Activated T-helper 1 cell treated with anti-CD3 and anti-CD28 coated beads, Interleukin-2, amount 50 U/mL, for 16 hours (primary cell): Measurements from ENCODE around the gene TNIP1.

Experiments used
- DNase-seq, 2 donors: peaks; one replicate each; pipeline ENCODE4 v3.0.0-alpha.2; 2020; ENCODE audit warnings: low read depth in 1 of 2, low spot score in 1 of 2

Gene TNIP1

DNA sequence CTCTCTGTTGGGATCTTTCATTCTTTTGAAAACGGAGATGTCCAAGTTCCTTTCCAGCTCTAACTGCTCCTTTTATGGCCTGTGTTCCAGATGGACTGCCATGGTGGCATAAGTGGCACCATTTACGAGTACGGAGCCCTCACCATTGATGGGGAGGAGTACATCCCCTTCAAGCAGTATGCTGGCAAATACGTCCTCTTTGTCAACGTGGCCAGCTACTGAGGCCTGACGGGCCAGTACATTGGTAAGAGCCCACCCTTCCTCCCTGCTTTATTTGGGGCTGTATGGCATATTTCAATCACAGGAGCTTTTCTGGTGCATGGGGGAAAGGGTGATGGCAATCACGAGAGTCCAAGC, 55.6 kb downstream of the TNIP1 start:
- no peak for DNase-seq

- DNase-seq = no peak
Measured at GRCh38 chr5:151024440-151025249, 56.2 kb downstream of the TNIP1 start.

DNA sequence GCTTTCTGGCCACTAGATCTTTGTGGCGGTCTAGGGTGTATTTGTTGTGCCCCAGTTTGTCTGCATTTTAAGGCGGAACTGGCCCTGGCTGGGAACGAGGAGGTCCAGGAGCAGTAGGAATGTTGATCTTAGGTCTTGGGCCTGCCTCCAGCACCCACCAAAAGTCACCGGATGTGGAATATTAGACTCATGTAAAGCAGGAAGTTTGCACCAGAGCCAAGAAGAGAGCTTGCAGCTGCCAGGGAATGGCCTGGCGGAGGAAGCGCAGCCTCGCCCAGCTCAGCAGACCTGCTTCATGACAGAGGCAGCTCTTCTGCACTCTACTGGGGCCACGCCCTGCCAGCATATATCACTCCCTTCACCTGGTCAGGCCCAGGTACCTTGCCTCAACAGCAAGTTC, 57.2 kb downstream of the TNIP1 start:
- no peak for DNase-seq

GRCh38 chr5:151023047-151023615, 57.7 kb downstream of the TNIP1 start:
- no peak for DNase-seq

GRCh38 chr5:151022511-151023018, 58.3 kb downstream of the TNIP1 start:
- no peak for DNase-seq

GRCh38 chr5:151021746-151022145, 59.1 kb downstream of the TNIP1 start:
- no peak for DNase-seq

GRCh38 chr5:151020304-151021110, 60.3 kb downstream of the TNIP1 start, which contains the start of gene GPX3:
GPX3 (plus strand) TSS chr5:151020591; CDS start chr5:151020655, 64 bp downstream.
- DNase-seq = no peak

DNA sequence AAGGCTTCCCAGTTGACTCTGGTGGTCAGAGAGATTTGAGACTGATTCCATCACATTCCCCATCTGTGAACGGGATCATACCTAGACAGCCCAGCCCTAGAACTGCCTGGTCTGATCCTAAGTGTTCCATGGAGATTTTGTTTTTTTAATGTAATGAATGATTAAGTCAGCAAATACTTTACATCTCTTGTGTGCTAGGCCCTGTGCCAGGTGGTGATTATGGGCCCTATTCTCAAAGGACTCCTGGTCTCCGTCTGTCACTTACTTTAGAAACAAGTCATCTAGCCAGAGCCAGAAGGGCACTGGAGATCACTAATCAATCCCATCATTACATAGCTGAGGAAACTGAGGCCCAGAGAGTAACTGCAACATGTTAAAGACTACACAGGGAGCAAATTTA, 61.5 kb downstream of the TNIP1 start:
- DNase-seq = no peak

- no peak for DNase-seq
Measured at GRCh38 chr5:151018846-151019245, 62.0 kb downstream of the TNIP1 start.

DNA sequence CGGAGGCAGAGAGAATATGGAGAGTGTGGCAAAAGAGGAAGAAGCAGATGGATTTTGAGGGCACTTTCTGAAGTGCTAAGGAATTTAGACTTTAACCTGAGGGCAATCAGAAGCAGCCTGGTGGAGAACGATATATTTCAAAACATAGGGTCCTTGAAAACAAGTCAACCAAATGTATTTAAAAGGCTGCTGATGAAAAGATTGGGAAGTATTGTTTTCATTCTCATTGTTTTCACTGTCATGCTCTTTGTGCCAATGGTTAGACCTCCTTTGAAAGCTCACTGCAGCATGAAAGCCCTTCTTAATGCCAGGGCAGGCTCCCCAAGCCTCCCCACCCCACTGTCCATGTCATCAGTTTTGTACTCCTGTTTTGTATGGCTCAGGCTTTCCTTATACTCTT, 62.9 kb downstream of the TNIP1 start:
- DNase-seq = no peak

DNA sequence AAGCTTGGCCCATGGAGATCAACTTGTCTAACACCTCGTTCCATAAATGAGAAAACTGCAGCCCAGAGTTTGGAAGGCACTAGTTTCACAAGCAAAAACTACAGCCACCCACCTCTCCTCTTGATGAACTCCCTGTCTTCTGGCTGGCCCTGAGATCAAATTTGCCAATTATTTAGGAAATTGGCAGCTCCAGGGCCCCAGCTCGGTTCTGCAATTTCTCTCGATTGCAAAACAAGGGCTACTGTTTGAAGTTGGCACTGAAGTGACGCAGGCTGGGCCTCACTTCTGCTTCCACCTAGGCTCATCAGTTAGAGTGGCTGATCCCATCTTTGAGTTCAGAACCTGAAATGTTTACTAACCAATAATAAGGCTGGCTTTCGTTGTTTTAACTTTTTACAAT, 64.1 kb downstream of the TNIP1 start:
- no peak for DNase-seq

- no peak for DNase-seq
Measured at GRCh38 chr5:151015974-151016587, 64.8 kb downstream of the TNIP1 start.

DNA sequence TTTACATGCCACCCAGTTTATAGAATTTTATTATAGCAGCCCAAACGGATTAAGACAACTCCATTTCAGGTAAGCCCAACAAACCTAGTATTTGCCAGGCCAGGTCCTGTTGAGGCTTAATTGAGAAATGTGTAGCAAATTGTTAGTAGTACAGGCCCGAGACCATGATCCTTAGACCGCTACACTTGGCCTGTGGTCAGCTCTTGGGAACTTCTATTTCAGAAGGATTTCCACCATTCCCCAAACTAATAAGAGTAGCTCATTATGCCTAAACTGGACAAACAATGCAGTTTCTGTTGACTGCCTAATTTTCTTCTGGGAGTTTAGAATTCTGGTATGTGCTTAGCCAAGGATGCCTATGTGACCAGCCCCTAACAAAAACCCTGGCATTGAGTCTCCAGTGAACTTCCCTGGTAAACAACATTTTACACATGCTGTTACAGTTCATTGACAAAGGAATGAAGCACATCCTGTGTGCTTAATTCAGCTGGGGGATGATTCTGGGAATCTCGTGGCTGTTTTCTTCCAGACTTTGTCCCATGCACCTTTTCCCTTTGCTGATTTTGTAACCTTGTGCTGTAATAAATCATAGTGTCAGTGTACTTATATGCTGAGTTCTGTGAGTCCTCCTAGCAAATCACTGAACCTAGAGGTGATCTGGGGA, 66.0 kb downstream of the TNIP1 start:
- DNase-seq = no peak

- DNase-seq = no peak
Measured at GRCh38 chr5:151012862-151013261, 68.0 kb downstream of the TNIP1 start.

GRCh38 chr5:151008906-151009305, 71.9 kb downstream of the TNIP1 start:
- DNase-seq = no peak

DNA sequence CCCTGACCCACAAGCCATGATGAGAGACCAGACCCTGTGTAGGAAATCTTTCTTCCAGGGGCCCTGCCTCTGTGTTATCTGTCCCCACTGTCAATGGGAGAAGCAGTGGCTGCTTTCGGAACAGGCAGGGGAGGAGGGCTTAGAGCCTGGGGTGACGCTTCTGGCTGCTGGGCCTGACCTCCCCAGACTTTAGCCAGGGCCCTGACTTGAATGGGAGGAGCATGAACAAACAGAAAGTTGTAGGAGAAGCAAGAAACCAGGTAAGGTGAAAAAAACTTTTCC, 72.7 kb downstream of the TNIP1 start:
- DNase-seq = no peak

GRCh38 chr5:151007430-151008209, 73.2 kb downstream of the TNIP1 start:
- no peak for DNase-seq

GRCh38 chr5:151006704-151007334, 74.0 kb downstream of the TNIP1 start:
- no peak for DNase-seq

GRCh38 chr5:151005950-151006576, 74.8 kb downstream of the TNIP1 start:
- DNase-seq = no peak
